ENCODE measurements around the gene GTSF1L. TPM values are rescaled to one million over a fixed set of nuclear protein-coding genes. Genes with fewer than 3 reads are reported as not detected.

GTSF1L gene
- total RNA-seq, 1 donor from 2014 or later = not detected

- no peaks in the 10 kb centered on the region for H3K27me3 ChIP-seq (ENCODE audit: low read depth)
- intact Hi-C loops (cut with DNase I) = no loop called here
- H3K27ac ChIP-seq = no peak overlapping the region
- ATAC-seq = no peak
- H3K9me3 ChIP-seq = no peaks in the 10 kb centered on the region
- no peaks in the 10 kb centered on the region for H3K4me1 ChIP-seq
- no peak for TF ChIP-seq CTCF (IDR thresholded peaks at IDR 0.05)
- H3K36me3 ChIP-seq = no peaks in the 10 kb centered on the region
- no peak overlapping the region for H3K4me3 ChIP-seq
- DNase-seq = no peak
These were observed 10.7 kb downstream of the GTSF1L start for GRCh38 chr20:43716123-43716522.

GRCh38 chr20:43715511-43715910 lies 11.3 kb downstream of the GTSF1L start:
- no peaks in the 10 kb centered on the region for H3K9me3 ChIP-seq
- no peak overlapping the region for H3K27ac ChIP-seq
- intact Hi-C loops (cut with DNase I) = no loop called here
- H3K27me3 ChIP-seq (ENCODE audit: low read depth) = no peaks in the 10 kb centered on the region
- DNase-seq = no peak
- no peaks in the 10 kb centered on the region for H3K4me1 ChIP-seq
- H3K4me3 ChIP-seq = no peak overlapping the region
- no peak for ATAC-seq
- TF ChIP-seq CTCF (IDR thresholded peaks at IDR 0.05) = no peak
- no peaks in the 10 kb centered on the region for H3K36me3 ChIP-seq

GRCh38 chr20:43715044-43715443 lies 11.8 kb downstream of the GTSF1L start:
- H3K4me3 ChIP-seq = no peak overlapping the region
- H3K27me3 ChIP-seq (ENCODE audit: low read depth) = no peaks in the 10 kb centered on the region
- no peaks in the 10 kb centered on the region for H3K4me1 ChIP-seq
- no peak overlapping the region for H3K27ac ChIP-seq
- ATAC-seq (no peak), DNase-seq (no peak)
- no peaks in the 10 kb centered on the region for H3K36me3 ChIP-seq
- H3K9me3 ChIP-seq = no peaks in the 10 kb centered on the region
- TF ChIP-seq CTCF (IDR thresholded peaks at IDR 0.05) = no peak
- intact Hi-C loops (cut with DNase I) = no loop called here

GRCh38 chr20:43711098-43711654 lies 15.6 kb downstream of the GTSF1L start:
- no peak overlapping the region for H3K4me3 ChIP-seq
- intact Hi-C loops (cut with DNase I) = no loop called here
- peak in 1 of 2 donors; percentile 22 for ATAC-seq
- no peak overlapping the region for H3K27ac ChIP-seq
- DNase-seq = no peak
- H3K27me3 ChIP-seq (ENCODE audit: low read depth) = no peaks in the 10 kb centered on the region
- H3K4me1 ChIP-seq = no peaks in the 10 kb centered on the region
- no peaks in the 10 kb centered on the region for H3K36me3 ChIP-seq
- TF ChIP-seq CTCF (IDR thresholded peaks at IDR 0.05) = no peak
- H3K9me3 ChIP-seq = no peaks in the 10 kb centered on the region

GRCh38 chr20:43710370-43711044 lies 16.3 kb downstream of the GTSF1L start:
- no peaks in the 10 kb centered on the region for H3K4me1 ChIP-seq
- no peak overlapping the region for H3K4me3 ChIP-seq
- no peak for TF ChIP-seq CTCF (IDR thresholded peaks at IDR 0.05)
- H3K9me3 ChIP-seq = no peaks in the 10 kb centered on the region
- no peak overlapping the region for H3K27ac ChIP-seq
- DNase-seq (no peak), ATAC-seq (no peak)
- H3K27me3 ChIP-seq (ENCODE audit: low read depth) = no peaks in the 10 kb centered on the region
- H3K36me3 ChIP-seq = no peaks in the 10 kb centered on the region
- intact Hi-C loops (cut with DNase I) = no loop called here
